Measurements from ENCODE around the gene PROZ.

DNA sequence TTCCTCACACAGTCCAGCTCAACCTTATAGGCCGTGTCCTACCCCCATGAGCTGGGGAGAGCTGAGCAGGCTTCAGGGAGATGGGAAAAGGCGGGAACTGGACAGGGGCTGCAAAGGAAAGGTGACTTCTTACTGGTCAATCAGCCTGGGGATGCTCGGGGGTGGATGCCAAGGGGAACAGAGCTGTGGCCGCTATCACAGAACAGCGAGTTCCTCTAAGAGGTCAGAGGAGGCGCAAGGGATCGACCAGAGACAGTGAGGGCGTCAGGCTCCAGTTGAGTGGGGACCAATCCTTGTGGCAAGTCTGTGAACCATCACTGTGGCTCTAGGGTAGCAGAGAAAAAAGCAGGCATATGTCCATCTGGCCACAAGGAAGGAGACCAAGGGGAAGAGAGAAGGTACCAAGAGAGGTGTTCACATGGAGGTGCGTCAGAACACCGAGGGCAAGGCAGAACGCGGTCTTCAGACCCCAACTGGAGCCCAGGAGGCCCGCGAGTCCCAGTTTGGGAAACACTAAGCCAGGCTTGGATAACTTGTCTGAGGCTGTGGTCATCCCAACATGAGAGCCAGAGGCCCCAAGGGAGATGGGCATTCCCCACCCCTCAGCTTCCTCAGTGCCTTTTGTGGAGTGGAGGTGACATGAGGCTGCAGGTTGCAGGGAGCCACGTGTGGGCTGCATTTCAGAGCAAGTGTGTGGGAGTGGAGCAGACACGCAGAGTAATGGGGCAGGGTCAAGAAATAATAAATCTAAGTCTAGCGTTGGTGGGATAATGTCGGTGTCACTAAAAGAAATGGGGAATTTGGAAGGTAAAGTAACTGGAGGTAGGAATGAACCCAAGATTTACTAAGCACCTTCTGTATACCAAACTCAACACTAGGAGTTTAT, 31.9 kb upstream of the PROZ start:
- TF ChIP-seq POLR2A (IDR thresholded peaks at IDR 0.05) (no peak), POLR2AphosphoS5 (IDR thresholded peaks at IDR 0.05) (no peak)
- TF ChIP-seq, protein P1, sequence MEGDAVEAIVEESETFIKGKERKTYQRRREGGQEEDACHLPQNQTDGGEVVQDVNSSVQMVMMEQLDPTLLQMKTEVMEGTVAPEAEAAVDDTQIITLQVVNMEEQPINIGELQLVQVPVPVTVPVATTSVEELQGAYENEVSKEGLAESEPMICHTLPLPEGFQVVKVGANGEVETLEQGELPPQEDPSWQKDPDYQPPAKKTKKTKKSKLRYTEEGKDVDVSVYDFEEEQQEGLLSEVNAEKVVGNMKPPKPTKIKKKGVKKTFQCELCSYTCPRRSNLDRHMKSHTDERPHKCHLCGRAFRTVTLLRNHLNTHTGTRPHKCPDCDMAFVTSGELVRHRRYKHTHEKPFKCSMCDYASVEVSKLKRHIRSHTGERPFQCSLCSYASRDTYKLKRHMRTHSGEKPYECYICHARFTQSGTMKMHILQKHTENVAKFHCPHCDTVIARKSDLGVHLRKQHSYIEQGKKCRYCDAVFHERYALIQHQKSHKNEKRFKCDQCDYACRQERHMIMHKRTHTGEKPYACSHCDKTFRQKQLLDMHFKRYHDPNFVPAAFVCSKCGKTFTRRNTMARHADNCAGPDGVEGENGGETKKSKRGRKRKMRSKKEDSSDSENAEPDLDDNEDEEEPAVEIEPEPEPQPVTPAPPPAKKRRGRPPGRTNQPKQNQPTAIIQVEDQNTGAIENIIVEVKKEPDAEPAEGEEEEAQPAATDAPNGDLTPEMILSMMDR (IDR thresholded peaks at IDR 0.05 in 8 of 11, conservative IDR thresholded peaks at IDR 0.05 in 3 of 11), result no peak
